Erythroblast (primary cell): ENCODE data around the gene NUP210.

ENCODE experiments used
- GATA1 ChIP-seq: IDR thresholded peaks from 2 replicates; pipeline ENCODE4 v1.6.1; 2011; ENCODE audit warnings: low read depth, mild to moderate bottlenecking, control low read depth, low read length, moderate library complexity
- POLR2A ChIP-seq: IDR thresholded peaks from 2 replicates; pipeline ENCODE4 v1.6.1; 2011; ENCODE audit warnings: mild to moderate bottlenecking, low read length

GRCh38 chr3:13282358-13282985 is 137.7 kb downstream of the NUP210 start:
- TF ChIP-seq POLR2A: no peak
- no peak for TF ChIP-seq GATA1
